ENCODE data around the gene ZBTB40.

ZBTB40 gene

DNA sequence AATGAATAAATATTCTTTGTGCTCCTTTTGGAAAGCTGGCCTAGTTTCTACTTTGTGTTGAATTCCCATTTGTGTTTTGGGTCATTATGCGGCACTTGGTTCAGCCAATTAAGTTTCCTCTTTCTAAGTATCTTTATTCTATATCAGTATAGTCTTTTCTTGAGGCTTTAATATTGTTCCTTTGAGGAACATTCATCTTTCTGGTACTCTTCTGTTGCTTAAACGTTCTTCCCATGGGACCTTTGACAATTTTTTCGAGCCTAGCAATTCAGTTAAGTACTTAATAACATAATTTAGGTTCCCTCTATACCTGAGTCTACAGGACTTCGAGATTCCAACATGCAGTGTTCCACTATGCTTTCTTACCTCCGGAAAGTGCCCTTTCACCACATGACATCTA, 24.9 kb downstream of the ZBTB40 start:
- no peak for TF ChIP-seq CTCF (IDR thresholded peaks at IDR 0.05; ENCODE audit: insufficient read depth, low read depth, low read length, missing control alignments)
- DNase-seq (ENCODE audit: low read depth), result no peak
- no peak overlapping the region for H3K4me3 ChIP-seq (ENCODE audit: low read length)

DNA sequence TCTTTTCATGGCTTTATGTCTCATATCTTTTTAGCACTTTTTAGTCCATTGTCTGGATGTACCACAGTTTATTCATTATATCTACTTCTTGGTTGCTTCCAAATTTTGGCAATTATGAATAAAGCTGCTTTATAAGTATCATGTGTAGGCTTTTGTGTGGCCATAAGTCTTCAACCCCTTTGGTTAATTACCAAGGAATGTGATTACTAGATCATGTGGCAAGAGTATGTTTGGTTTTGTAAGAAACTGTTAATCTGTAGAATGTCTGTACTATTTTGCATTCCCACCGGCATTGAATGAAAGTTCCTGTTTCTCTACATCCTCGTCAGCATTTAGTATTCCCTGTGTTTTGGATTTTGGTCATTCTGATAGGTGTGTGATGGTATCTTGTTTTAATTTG, 31.5 kb downstream of the ZBTB40 start:
- no peak for DNase-seq (ENCODE audit: low read depth)
- no peak overlapping the region for H3K4me3 ChIP-seq (ENCODE audit: low read length)
- TF ChIP-seq CTCF (IDR thresholded peaks at IDR 0.05; ENCODE audit: insufficient read depth, low read depth, low read length, missing control alignments), result no peak

GRCh38 chr1:22484706-22485345, 33.2 kb downstream of the ZBTB40 start:
- no peak for TF ChIP-seq CTCF (IDR thresholded peaks at IDR 0.05; ENCODE audit: insufficient read depth, low read depth, low read length, missing control alignments)
- H3K4me3 ChIP-seq (ENCODE audit: low read length), result no peak overlapping the region
- DNase-seq (ENCODE audit: low read depth), result no peak

DNA sequence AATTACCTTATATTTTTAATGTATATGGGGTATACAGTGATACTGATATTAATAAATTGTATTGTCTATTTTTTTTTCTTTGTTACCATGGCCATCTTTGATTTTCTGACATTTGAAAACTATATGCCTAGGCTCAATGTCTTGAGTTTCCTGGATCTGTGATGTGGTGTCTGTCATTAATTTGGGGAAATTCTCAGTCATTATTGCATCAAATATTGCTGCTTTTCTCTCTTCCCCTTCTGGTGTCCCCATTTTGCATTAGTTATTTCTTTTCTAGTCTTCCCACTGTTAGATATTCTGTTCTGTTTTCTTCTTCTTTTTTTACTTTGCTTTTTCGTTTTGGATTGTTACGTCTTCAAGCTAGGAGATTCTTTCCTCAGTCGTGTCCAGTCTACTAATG, 33.8 kb downstream of the ZBTB40 start:
- TF ChIP-seq CTCF (IDR thresholded peaks at IDR 0.05; ENCODE audit: insufficient read depth, low read depth, low read length, missing control alignments), result no peak
- H3K4me3 ChIP-seq (ENCODE audit: low read length), result no peak overlapping the region
- no peak for DNase-seq (ENCODE audit: low read depth)

- no peak for TF ChIP-seq CTCF (IDR thresholded peaks at IDR 0.05; ENCODE audit: insufficient read depth, low read depth, low read length, missing control alignments)
- no peak overlapping the region for H3K4me3 ChIP-seq (ENCODE audit: low read length)
- no peak for DNase-seq (ENCODE audit: low read depth)
These were observed 36.1 kb downstream of the ZBTB40 start for GRCh38 chr1:22487781-22488180.

DNA sequence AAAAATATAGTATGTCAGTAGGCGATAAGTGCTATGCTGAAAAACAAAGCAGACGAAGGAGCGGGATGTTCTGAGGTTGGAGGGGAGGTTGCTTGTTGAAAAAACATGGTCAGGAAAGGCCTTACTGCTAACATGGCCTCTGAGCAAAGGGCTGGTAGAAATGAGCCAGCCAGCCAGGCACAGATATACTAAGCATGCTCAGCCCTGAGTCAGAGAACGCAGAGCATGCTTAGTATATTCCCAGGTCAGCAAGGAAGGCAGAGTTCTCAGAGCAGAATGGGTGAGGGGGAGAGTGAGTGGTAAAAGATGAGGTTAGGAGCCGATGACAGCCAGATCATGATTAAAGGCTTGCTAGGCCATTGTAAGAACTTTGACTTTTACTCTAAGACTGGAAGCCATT, 36.7 kb downstream of the ZBTB40 start:
- no peak for DNase-seq (ENCODE audit: low read depth)
- H3K4me3 ChIP-seq (ENCODE audit: low read length), result no peak overlapping the region
- TF ChIP-seq CTCF (IDR thresholded peaks at IDR 0.05; ENCODE audit: insufficient read depth, low read depth, low read length, missing control alignments), result no peak

GRCh38 chr1:22489278-22489677, 37.6 kb downstream of the ZBTB40 start:
- no peak for TF ChIP-seq CTCF (IDR thresholded peaks at IDR 0.05; ENCODE audit: insufficient read depth, low read depth, low read length, missing control alignments)
- no peak for DNase-seq (ENCODE audit: low read depth)
- no peak overlapping the region for H3K4me3 ChIP-seq (ENCODE audit: low read length)
